Posterior cingulate gyrus (tissue), 11 donors: ENCODE results near the gene MTA3.

Experiments used
- DNase-seq, 10 donors: peaks; one replicate each; pipeline versions ENCODE4 v3.0.0 to v3.0.0-alpha.2; 2020 to 2021; ENCODE audit warnings: mixed read lengths in 3 of 10
- intact Hi-C: fragments of 100-400 bp; cut with DNase I; formaldehyde crosslinking; loops from one replicate; pipeline ENCODE4 v1.15.1; 2023

MTA3 gene

GRCh38 chr2:42794271-42795046 is 226.0 kb downstream of the MTA3 start:
- DNase-seq = peak in 1 of 10 donors; percentile 48
- intact Hi-C loops = loop anchor here (10.0 kb wide), 1 partner anchor 290 kb away; no protein-coding TSS in a partner anchor

- intact Hi-C loops = loop anchor here (10.0 kb wide), 1 partner anchor 290 kb away; no protein-coding TSS in a partner anchor
- peak in 1 of 10 donors; percentile 48 for DNase-seq
Observed at GRCh38 chr2:42795275-42795674, 226.8 kb downstream of the MTA3 start.

DNA sequence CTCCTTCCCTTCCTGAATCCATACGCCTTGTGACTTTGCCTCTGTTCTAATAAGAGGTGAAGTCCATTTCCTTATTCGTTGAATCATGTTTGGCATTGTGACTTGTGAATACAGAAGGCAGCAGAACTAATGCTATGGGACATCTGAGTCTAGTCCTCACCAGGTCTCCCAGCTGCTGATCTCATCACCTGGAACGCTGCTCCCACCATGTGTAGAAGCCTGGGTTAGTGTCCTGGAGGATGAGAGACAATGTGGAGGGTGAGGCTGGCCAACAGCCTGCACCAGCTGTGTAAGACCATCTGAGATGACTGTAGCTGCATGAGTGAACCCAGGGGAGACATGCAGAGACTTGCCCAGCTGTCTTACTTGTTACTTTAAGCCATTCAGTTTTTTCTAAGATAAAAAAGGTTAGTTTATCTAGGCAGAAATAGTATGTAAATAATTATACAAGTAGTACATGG is 227.4 kb downstream of the MTA3 start:
- intact Hi-C loops = loop anchor here (10.0 kb wide), 1 partner anchor 291 kb away; no protein-coding TSS in a partner anchor
- DNase-seq = peak in 1 of 10 donors; percentile 21

- intact Hi-C loops = loop anchor here (10.0 kb wide), 1 partner anchor 292 kb away; no protein-coding TSS in a partner anchor
- no peak for DNase-seq
Observed at GRCh38 chr2:42796427-42797248, 228.2 kb downstream of the MTA3 start.

DNA sequence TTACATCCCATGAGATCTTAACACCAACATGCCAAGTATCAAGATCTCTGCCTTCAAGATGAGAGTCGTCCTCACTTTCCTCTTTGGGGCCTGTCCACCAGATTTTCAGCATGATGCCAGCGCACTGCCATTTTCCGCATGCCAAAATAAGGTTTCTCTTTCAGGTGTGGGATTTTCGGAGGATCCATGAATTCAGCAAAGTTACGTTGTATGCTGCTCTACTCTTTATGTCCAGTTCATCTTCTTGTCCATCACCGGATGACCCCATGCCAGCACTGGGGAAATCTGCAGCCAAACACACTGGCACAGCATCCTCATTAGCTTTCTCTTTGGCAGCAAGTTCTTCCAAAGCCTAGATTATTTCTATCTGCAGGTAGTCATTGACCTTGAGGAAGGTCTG is 228.8 kb downstream of the MTA3 start:
- DNase-seq = no peak

DNA sequence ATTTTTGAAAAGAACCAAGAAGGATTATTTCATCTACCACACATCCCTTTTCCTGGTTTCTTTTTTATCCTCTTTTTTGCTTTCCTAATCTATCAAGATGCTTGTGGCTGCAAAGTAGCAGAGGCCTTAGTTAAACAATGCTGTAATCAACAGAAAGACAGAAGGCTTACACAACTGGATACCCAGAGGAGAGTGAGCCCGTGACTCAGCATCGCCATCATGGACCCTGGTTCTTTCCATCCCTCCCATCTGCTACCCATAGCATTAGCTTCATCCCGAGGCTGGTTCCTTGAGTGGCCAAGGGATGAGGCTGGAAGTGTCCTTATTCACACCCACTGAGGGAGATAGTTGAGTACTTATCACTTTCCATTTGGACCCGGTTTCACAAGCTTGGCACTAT is 231.4 kb downstream of the MTA3 start:
- intact Hi-C loops = loop anchor here (10.0 kb wide), 1 partner anchor 295 kb away; no protein-coding TSS in a partner anchor
- no peak for DNase-seq

More for the DNA sequence above, 228.8 kb downstream of the MTA3 start:
- intact Hi-C loops = loop anchor here (10.0 kb wide), 1 partner anchor 292 kb away; no protein-coding TSS in a partner anchor

DNA sequence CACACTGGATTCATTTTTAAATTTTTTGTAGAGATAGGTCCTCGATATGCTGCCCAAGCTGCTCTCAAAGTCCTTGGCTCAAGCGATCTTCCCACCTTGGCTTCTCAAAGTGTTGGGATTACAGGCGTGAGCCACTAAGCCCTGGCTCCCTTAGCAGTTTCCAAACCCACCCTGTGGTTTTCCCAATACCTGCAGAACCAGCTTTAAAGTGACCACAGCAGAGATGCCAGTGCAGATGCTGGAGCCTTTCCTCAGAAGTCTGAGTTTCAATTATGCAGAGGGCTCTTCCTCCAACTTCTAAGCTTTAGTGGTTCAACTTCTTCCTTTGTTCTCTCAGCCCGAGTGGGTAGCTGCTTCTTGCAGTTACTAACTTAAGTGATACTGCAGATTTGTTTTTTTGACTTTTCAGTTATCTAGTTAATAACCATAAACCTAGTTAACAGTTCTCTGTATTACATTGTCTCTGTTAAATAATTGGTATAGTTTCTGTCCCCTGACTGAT is 232.1 kb downstream of the MTA3 start:
- DNase-seq = no peak
- intact Hi-C loops = no loop called here

DNA sequence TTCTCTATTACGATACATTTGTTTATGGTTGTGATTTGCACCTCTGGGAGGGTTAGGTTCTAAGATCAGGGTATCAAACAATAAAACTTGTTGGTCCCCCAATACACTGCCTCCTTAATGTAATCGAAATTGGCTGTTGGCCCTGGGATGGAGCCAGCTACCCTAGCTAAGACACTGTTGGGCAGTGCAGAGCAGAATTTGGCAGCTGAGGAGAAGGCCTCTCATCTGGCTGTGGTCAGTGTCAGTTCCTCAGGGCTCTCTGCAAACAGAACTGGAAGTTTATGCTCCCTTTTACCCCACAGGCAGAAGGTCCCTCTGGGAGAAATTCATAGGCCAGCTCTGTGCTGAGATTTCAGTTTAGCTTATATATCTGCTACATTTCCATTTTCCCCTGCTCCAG is 232.5 kb downstream of the MTA3 start:
- intact Hi-C loops = no loop called here
- DNase-seq = no peak

GRCh38 chr2:42801381-42801780 is 232.9 kb downstream of the MTA3 start:
- intact Hi-C loops = no loop called here
- no peak for DNase-seq

GRCh38 chr2:42802150-42802549 is 233.7 kb downstream of the MTA3 start:
- no peak for DNase-seq
- intact Hi-C loops = no loop called here

DNA sequence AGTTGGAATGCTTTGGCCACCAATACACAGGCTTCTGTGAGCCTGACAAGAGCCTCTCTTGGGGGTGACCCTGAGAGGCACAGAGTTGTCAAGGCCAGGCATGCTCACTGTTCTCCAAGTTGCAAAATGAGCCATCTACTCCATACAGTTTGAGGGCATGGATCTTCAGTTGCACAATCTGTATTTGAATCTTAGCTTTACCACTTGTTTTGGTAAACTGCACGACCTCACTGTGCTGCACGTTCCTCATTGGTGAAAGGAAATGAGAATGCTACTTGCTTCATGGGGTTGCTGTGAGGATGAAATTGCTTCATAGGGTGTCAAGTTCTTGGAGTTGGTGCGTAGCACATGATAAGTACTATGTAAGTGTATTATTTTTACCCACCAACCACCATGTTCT is 235.9 kb downstream of the MTA3 start:
- intact Hi-C loops = no loop called here
- DNase-seq = no peak

DNA sequence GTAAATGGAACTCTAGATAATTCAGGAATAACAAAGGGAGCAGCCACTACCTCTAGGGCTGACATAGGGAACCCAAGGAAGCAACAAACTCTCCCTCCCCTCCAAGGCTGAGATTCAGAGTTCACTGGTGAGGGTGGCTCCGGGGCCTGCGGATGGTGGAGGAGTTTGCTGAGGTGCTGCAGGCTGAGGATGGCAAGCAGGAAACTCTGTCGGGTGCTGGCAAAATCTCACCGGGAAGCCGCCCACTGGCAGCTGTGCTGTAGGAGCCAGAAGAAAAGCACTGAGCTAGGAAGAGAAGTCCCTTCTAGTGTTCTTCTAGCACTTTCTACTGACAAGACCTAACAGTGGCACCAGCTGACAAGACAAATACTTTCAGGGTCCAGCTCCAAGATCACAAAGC is 236.5 kb downstream of the MTA3 start:
- intact Hi-C loops = no loop called here
- DNase-seq = peak in 8 of 10 donors; percentile 38 to 95 (median 74)
